ENCODE results near the gene IFNA7.
"Not testable (repeated sequence)": the region's sequence is repeated elsewhere in the genome, so short reads cannot be mapped to it uniquely, and the experiment has no call there.

GRCh38 chr9:21235468-21236359 lies 33.7 kb upstream of the IFNA7 start:
- TF ChIP-seq CTCF (IDR thresholded peaks at IDR 0.05) = peak; percentile 71
- not testable (repeated sequence) for TF ChIP-seq ZFX (IDR thresholded peaks at IDR 0.05; ENCODE audit: borderline replicate concordance)

All from 22Rv1 (cell line).